ENCODE data around the gene ESRP2.

DNA sequence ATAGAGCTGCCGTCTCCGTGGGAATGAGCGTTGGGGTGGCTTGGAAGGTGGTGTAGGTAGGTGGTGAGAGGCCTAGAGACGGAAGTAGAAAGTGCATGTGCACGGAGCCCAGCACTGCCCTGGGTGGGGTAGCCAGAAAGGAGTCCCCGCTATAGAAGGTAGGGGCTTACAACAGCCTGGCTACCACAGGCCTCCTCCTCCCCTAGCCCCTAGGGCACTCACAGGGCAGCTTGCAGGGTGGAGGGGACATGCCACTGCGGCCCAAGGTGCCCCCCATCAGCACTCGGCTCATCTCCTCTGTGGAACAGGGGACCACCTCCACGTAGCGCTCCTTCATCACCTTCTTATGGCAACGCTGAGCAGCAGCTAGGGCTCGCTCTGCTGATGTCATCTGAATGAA lies 5.0 kb downstream of the ESRP2 start:
- TF ChIP-seq, protein P1, sequence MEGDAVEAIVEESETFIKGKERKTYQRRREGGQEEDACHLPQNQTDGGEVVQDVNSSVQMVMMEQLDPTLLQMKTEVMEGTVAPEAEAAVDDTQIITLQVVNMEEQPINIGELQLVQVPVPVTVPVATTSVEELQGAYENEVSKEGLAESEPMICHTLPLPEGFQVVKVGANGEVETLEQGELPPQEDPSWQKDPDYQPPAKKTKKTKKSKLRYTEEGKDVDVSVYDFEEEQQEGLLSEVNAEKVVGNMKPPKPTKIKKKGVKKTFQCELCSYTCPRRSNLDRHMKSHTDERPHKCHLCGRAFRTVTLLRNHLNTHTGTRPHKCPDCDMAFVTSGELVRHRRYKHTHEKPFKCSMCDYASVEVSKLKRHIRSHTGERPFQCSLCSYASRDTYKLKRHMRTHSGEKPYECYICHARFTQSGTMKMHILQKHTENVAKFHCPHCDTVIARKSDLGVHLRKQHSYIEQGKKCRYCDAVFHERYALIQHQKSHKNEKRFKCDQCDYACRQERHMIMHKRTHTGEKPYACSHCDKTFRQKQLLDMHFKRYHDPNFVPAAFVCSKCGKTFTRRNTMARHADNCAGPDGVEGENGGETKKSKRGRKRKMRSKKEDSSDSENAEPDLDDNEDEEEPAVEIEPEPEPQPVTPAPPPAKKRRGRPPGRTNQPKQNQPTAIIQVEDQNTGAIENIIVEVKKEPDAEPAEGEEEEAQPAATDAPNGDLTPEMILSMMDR (IDR thresholded peaks at IDR 0.05; ENCODE audit: low read depth, low read length, poor library complexity, severe bottlenecking): no peak
- no peak for TF ChIP-seq EZH2phosphoT487 (IDR thresholded peaks at IDR 0.05; ENCODE audit: borderline replicate concordance, low read length)
